HG03103 (cell line): ENCODE data around the gene SERGEF.

Source experiments
- ATAC-seq: cut with Tn5 transposase; IDR thresholded peaks from one replicate; pipeline ENCODE4 v1.9.1; 2021; ENCODE audit warnings: low read depth; ENCODE audit not compliant: unreplicated experiment

Gene SERGEF

DNA sequence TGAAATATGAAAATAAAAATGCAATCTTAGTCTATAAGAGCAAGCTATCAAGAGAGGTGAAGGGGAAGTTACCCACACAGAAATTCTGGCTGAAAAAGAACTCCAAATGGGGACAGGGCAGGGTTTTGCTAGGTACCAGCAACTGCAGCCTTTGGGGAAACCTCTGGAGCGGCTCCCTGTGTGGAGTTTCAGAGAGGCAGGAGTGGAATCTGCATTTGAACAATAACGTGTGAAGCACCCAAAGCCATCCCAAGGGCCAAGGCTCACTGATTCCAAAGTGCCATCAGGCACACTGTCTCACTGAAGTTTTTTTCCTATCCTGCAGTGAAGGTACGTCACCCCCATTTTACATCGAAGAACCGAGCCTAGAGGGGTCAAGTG, 190.5 kb downstream of the SERGEF start:
- ATAC-seq: no peak

DNA sequence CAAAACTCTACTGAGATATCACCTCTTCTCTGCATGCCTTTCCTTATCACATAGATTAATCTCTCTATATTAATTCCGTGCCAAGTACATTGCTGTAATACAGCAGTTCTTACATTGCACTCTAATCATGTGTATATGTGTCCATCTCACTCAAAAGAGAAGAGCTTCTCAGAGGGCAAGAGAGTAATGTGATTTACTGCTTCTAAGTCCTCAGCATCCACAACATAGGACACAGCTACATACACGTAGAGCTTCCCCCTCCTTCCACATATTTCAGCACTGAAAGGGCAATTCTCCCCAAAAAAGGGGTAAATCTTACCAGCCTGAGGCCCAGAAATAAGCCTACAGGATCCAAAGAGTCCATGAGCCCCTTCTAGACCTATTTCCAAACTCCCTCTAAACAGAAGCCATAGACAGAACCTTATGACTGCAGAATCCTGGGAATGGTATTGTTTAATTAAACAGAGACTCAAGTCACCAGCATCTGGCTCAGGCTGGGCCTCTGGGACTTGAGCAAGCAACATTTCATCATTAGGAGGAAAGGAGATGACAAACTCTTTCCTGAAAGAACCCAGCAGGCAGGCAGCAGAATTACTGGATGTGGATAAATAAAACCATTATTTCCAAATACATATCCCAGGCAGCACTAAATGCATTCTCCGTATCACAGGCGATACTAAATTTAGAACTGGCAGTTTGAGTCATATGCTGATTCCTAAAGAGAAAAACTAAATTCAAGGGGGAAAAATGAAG, 191.0 kb downstream of the SERGEF start:
- ATAC-seq: no peak

DNA sequence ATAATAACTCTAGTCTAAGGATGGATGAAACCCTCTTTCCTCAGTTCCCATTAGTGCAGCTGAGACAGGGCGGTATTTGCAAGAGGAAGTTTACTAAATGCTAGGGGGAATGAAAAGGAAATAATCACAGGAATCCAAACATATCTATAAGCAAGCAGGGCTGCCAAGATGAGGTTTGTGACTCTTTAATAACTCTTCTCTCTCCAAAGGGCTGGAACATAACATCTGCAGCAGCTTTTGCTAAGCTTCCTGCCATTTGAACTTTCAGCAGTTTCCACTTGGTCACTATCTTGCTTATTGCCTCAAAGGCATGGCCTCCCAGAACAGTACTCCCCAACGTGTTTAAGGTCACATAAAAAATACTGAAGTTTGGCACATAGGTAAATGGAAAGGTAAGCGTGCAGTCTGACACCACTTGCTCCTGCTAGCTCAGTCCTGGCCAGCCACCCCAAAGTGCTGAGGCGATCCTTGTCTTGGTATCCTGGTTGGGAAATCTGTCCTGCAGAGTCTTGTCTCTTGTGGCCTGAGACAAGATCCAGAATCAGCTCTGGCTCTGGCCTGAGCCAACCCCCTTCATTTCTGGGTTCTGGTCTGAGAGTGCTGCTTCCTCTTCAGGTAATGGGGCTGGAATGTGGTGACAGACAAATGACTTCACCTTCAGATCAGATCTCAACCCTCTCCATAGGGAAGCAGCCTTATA, 196.5 kb downstream of the SERGEF start:
- ATAC-seq: no peak

DNA sequence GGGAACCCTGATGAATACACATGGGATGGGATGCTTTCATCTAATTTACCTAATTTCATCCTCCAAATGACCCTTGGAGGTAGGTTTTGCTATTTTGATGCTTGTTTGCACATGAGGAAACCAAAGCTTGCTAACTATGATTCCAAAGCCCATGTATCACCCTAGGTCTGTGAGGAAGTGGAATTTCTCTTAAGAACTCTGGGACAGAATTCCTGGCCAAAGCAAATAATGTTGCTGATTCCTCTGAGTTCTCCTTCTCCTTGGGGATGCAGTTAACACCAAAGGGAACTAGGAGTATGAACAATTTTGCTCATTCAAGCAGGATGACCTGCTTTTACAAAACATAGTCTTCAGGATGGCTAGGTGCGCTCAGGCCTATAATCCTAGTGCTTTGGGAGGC, 198.3 kb downstream of the SERGEF start:
- no peak for ATAC-seq

DNA sequence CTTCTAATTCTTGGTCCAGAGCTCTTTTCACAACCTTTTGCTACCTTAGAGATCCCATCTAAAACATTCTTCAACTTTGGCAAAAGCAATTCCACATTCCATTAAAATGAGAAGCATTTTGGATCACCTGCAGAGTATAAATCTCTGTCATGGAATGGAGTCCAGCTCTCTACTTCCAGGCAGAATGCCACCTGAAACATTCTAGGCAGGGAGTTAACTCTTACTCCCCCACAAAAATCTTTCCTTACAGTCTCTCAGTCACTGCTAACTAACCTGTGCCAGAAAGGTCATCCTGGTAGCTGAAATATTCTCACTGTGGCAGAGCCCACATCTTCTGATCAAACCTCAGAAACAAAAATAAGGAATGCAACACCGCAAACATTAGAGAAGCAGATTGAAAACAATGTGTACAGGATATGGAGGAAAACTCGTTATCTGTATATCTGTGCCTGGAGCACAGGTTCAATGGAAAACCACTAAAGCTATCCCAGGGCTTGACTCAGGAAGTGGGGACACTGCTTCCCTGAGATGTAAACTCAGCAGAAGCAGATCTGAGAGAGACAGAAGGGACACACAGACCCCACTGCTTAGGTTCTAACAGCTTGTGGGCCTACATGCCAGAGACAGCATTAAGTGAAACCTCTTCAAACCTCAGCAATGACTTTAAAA, 199.3 kb downstream of the SERGEF start:
- ATAC-seq: no peak

DNA sequence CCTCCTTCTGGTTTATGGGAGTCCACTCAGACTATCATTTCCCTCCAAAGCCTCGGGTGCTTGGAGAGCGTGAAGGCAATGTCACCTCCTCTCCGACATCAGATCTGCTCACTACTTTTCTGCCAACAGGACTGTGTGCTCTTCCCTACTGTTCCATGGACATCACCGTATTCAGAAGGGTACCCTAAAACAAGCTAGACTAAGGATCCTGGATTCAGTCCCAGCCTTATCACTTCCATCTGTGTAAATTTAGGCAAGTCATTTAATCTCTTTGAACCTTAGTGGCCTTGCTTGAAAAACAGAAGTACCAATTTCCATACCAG, 200.0 kb downstream of the SERGEF start:
- ATAC-seq: no peak

DNA sequence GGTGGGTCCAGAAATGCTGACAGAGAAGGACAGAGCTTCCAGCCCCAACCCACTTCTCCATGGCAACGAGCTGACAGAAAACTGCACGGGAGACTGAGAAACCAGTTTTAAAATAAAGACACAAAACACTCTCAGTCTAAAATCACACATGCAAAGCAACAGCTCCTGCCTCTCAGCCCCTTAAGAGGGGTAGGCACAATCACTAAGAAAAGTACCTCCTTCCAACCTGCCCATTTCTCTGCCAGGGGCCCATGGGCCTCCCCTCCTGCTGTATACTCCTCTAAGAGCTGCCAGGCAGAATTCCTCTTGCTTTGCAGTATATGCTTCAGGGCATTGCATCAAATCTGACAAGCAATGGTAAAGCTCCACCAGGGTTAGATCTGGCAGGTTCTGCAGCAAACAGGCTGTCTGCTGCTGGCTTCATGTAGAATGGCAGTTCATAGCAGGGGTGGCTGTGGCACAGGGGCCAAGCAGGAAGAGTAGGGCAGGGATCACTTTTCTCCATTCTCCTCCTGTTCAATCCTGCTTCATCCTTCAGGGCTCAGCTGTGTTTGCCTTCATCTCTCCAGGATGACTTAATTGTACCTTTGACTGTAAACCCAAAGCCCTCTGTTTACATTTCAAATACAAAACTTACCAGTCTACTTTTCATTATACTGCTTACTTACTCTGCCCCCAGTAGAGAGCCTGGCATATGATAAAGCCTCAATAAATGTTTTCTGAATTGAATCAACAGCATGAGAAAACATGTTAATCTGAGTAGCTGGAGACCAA, 200.6 kb downstream of the SERGEF start:
- no peak for ATAC-seq

DNA sequence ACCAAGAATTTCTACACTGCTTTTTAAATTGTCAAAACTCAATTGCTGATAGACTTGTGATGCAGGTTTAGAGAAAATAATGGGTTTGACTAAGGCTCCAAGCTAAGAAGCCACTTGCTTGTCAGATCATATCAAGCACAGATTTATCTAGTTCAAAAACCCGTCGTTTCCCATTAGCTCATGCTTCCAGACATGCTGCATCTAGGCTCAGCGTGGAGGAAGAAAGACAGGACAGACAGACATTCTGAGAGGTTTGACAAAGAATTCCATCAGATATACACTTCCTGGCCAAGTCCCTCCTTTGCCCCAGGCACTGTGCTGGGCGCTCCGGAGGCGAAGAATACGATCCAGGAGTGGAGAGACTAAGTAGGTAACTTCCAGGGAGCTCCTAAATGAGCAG, 201.5 kb downstream of the SERGEF start:
- no peak for ATAC-seq

DNA sequence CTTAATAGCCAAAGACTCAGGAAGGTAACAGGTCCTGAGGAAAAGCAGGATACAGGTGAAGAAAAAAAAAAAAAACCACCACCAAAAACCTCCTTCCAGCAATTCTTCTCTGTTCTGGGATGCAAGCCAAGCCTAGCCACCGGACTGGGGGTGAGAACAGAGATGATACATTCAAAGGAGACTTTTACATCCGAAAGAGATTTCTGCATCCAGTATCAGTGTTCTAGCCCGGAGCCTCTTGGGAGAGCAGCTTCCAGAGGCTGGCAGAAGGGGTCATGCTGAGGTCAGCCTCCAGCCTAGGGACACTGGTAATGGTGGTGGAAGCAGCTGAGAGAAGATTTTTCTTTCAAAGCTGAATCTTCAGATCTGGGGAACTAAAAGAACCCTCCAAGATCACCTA, 202.1 kb downstream of the SERGEF start:
- no peak for ATAC-seq

DNA sequence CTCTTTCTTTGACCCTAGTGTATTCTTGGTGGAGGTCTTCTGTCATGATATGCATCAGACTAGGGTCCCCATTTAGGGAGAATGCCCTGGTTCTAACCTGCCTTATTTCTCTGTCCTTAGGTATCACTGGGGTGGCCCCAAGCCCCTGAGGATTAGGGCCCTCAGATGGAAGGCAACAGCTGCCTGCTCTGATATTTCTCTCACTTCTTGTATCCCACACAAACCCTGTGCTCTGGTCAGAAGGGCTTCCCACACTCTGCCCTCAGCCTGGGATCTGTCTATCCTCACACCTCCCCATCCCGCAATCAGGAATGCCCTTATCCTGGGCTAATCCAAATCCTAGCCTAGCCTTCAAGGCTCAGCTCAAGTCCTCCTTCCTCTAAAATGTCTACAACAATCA, 202.8 kb downstream of the SERGEF start:
- ATAC-seq: no peak

DNA sequence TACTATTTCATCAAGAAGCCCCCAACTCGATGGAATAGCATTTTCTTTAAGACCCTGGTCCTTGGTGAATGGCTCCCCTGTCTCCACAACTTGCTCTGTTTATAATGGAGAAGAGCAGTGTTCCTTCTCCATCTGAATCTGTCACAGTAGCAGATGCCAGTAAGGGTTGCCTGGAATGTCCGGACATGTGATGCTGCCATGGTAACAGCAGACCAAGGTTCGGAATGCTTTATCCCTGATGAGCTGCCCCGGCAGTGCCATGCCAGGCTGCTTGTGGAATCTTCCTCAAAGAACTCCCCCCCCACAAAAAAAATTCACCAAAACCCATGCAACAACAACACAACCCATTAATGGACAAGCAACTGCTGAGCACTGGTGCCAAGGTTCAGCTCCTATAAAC, 205.8 kb downstream of the SERGEF start:
- ATAC-seq: no peak

DNA sequence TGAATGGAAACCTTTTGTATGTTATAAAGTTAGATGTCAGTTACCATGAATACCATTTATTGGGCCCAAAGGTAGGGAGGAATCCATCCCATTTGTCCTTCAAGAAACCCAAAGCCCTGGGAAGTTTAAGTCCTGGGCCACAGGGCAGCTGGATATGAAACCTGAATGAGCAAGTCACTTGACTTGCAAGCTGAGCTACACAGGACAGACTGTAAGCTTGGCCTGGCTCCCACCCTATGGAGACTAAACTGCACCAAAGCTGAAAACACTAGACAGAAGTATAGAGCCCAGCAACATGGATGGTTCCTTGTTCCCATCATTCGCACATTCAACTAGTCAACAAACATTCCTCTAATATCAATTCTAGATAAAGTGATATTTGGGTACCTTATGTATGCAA, 207.0 kb downstream of the SERGEF start:
- ATAC-seq: no peak

DNA sequence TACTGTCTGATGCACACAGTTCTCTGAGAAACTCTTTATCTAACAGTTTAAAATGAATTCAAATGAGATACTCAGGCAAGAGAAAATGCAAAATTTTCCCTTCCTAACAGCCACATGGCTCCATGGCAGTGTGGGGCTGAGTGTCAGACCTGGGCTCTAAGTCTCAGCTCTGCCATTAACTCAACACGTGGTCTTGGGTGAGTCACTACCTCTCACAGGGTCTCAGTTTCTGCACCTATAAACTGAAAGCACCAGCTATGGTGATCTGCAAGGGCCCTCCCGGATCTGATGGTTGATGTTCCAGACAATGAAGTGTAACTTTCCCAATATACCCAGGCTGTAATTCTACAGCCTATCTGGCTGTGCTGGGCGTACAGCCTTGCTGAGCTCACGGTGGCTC, 207.8 kb downstream of the SERGEF start:
- ATAC-seq: no peak

DNA sequence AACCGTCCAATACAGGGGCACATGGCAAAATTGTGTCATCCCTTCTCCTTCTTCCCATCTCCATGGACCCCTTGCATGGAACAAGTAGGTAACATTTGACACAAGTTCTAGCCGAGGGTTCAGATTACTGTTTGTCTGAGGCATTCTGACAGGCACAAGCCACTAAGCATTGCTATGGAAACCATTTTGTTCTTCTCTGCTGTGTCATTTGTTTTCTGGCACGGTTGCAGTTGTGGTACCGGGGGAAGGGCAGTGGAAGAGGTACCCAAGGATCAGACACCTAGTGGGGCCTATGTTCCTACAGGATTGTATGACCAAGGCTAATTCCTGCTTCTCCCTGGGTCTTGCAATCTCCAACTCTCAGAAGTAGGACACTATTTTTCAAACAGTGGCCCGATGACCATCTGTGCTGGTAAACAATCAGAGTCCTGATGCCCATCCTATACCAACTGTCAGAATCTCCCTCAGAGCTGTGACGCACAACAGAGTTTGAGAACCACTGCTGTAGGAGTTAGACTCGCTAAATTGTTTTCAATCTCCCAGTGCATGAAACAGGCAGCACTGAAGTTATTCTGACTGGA, 209.0 kb downstream of the SERGEF start:
- no peak for ATAC-seq

DNA sequence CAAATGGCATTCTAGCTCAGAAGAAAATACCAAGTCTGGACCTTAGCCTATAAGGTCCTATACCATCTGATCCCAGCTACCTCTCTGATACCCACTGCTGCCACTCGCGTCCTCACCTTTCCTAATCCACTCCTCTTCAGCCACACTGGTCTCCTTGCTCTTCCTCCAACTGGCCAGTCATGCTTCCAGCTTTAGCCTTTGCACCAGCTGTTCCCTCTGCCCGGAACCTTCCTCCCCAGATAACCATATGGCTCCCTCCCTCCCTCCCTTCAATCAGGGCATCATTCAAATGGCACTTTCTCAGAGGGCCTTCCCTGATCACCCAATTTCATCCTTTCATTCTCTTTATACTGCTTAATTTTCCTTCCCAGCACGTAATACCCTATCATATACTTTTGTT, 210.4 kb downstream of the SERGEF start:
- ATAC-seq: no peak

DNA sequence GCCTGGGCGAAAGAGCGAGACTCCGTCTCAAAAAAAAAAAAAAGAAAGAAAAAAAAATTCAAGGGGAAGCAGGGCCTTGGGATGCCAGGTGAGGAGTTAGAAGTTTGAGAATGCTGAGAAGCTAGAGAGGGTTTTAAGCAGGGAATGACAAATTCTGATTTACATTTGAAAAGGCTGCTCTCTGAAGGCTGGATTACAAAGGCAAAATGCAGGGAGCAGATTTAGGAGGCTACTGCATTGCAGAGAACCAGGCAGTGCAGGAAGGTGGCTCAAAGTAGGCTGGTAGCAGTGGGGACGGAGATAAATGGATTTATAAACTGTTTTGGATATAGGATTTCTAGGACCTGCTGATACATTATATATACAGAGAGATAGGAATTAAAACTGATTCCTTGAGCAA, 211.7 kb downstream of the SERGEF start:
- no peak for ATAC-seq

DNA sequence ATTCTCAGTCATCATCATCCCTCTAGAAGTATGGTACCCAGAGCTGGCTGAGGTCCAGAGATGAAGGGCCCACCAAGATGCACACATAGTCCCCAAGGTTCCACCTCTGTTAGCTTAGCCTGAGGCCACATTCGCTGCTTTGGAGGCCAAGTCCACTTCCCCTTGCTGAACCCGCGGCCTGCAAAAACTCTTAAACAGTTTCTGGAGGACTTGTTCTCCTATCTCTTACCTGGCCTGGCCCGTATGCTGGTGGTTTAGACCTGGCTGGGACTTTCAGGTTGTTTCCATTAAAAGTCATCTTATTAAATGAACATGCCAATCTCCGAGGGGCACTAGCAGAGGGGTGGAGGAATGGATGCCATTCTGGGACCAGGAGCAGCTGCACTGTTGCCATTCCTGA, 213.7 kb downstream of the SERGEF start:
- ATAC-seq: no peak

DNA sequence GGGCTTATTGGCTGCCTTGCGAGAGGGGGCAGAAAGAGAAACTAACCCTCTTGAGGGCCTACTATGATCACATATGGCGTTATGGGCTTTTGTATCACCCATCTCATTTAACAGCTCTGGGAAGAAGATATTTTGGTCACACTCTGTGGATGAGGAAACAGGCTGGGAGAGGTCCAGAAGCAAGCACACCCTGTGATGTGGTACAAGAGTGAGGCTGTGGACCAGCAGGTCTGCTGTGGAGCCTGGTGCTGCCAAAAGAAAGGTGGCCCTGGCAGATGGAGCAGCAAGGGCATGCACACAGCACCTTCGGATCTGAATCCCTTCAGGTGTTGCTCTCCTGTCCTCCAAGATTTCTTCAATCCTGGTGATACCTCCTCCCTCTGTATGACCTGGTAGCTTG, 214.1 kb downstream of the SERGEF start:
- no peak for ATAC-seq

DNA sequence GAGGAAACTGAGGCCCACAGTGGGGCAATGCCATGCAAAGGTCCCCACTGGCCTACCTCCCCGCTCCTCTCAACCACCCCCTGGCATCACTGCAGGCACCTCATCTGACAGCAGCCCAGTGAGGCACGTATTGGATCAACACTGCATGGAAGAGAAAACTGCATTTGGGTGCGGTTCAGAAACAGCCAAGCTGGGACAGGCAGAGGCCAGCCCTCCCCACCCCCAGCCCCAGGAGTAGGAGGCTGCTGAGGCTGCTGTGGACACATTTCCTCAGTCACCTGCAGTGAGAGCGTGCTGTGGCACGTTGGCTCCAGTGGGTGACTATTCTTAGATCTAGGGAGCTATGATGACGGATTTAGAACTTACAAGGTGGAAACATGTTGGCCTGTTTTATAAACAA, 214.6 kb downstream of the SERGEF start:
- ATAC-seq: no peak

DNA sequence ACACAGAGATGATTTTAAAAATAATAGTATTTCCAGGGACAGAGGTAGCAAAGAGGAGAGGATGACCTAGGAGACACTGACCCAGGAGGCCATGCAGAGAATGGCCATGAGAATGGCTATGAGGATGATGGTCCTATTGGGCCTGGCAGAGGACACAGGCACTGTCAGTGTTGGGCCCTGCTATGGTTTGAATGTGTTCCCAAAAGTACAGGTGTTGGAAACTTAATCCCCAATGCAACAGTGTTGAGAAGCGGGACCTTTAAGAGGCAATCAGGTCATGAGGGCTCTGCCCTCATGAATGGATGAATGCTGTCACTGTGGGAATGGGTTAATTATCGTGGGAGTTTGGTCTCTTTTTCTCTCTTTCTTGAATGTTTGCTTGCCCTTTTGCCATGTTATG, 216.7 kb downstream of the SERGEF start:
- ATAC-seq: no peak

DNA sequence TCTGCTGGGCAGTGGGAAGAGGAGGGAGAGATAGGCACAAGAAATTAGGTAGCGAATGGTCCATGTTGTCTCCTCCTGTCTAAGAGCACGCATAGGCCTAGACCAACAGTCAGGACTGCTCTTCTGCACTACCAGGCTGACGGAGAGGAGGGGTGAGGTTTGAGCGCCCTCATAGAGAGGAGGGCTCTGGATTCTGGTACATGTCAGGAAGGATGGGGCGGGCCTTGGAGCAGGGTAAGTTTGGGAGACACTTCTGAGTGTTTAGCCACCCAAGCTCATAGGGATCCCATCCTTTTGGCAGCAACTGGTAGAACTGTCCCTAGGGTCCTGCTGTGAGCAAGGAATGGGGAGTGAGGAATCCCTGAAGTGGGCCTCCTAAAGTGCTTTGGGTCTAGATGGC, 217.9 kb downstream of the SERGEF start:
- no peak for ATAC-seq
